Body of pancreas (tissue), 4 donors: Measurements from ENCODE around the gene ZNF136. TPM values are rescaled to one million over a fixed set of nuclear protein-coding genes. Genes with fewer than 3 reads are reported as not detected.
A peak's percentile ranks its signal among the peaks of the same experiment; 100 is the strongest.

Experiments
- ATAC-seq: fragments of 150-250 bp; one replicate; pipeline ENCODE4 v1.9.1; 2016
- DNase-seq, 4 donors: peaks; one replicate each; pipeline ENCODE4 v3.0.0-alpha.2; 2019
- H3K27ac ChIP-seq, 4 donors: fragments of 200-600 bp; sonication (generic); 1 replicate in 3 of 4; 2 replicates in 1 of 4; pipeline versions ENCODE4 v1.5.1 to v1.6.1; 2016 to 2019; ENCODE audit warnings: mild to moderate bottlenecking in 1 of 4, mixed read lengths in 1 of 4, moderate library complexity in 1 of 4
- H3K27me3 ChIP-seq, 2 donors: fragments of 200-600 bp; sonication (generic); one replicate each; pipeline ENCODE4 v1.6.0; 2016; ENCODE audit warnings: mild to moderate bottlenecking in 1 of 2
- H3K36me3 ChIP-seq, 2 donors: fragments of 200-600 bp; sonication (generic); replicated peaks in 1 of 2; 2 replicates each; pipeline ENCODE4 v1.5.1; 2016; ENCODE audit warnings: low read depth in 2 of 2; ENCODE audit not compliant: insufficient read depth in 1 of 2
- H3K4me1 ChIP-seq: fragments of 200-600 bp; sonication (generic); one replicate; pipeline ENCODE4 v1.6.0; 2016
- H3K4me3 ChIP-seq, 2 donors: fragments of 200-600 bp; sonication (generic); 1 replicate in 1 of 2; 2 replicates in 1 of 2; pipeline ENCODE4 v1.5.1; 2016 to 2019
- H3K9me3 ChIP-seq, 3 donors: fragments of 200-600 bp; sonication (generic); 1 replicate in 2 of 3; 2 replicates in 1 of 3; pipeline ENCODE4 v1.5.1; 2016
- POLR2A ChIP-seq, 3 donors: fragments of 450-650 bp; IDR thresholded peaks; one replicate each; pipeline ENCODE4 v1.6.1; 2016; ENCODE audit warnings: antibody characterized with exemption in 3 of 3, mild to moderate bottlenecking in 2 of 3
- WGBS, 2 donors: methylation state at CpG; one replicate each; pipeline ENCODE4 v1.1.5; 2017; 5-methylcytosine and 5-hydroxymethylcytosine counted together
- intact Hi-C: fragments of 100-400 bp; cut with DNase I; formaldehyde crosslinking; loops from one replicate; pipeline ENCODE4 v1.15.1; 2023
- total RNA-seq, 2 donors: library from RNA; depleted of rRNA; stranded (reverse); fragments of >200 nt; gene quantifications; one replicate each; pipeline ENCODE4 v1.1.0, GENCODE V29; 2016
- TF ChIP-seq, protein P1 (sequence below), 7 experiments: fragments of 450-650 bp in 4 of 7; fragments of 200-600 bp in 3 of 7; sonication (generic) in 3 of 7; IDR thresholded peaks; one replicate each; pipeline ENCODE4 v1.5.1; 2016 to 2019; ENCODE audit warnings: antibody characterized with exemption in 7 of 7

The ZNF136 gene
- total RNA-seq, 2 donors from 2014 or later: 3.4 to 4.0 TPM

DNA sequence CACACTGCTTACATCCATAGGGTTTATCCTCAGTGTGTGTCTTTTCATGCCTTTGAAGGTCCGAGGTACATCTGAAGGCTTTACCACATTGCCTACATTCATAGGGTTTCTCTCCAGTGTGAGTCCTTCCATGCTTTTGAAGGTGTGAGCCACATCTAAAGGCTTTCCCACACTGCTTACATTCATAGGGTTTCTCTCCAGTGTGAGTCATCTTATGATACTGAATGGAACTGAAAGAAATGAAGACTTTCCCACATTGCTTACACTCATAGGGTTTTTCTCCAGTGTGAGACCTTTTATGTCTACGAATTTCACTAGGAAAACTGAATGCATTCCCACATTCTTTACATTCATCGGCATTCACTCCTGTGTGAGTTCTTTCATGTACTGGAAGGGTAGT is 29.8 kb upstream of the ZNF136 start:
- no peak for ATAC-seq
- H3K4me3 ChIP-seq: no peak overlapping the region
- 87 to 92% methylated on average over 3 of the region's 3 CpGs for WGBS, 2 donors

DNA sequence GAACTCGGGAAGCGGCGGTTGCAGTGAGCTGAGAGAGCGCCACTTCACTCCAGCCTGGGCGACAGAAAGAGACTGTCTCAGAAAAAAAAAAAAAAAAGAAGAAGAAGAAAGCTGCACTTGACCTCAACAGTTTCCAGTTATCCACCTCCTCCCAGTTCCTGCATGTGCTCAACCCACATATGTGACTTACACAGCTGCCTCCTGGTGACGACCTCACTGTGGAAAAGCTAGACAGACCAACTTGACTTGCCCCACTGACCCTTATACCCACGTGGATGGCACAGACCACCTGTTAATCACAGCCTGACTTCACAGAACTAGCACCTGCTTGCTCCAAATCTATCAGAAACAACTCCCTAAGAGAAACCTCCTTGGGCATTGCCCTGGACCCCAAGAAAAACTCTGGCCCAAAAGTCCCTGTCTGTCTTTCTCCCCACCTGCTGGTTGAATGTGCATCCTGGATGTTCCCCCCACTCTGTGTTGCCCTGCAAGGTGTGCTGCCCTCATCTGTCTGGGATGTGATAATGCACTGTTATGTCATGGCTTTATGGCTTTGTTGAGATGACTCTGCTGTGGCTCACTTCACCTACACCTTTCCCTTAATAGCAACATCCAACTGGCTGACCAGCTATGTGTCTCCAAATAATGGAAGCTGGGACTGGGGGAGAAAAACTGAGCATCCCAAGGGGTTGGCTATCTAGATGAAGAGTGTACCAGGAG is 25.5 kb upstream of the ZNF136 start:
- peaks cover 16 to 18% of the 10 kb centered on the region in 2 donors for H3K36me3 ChIP-seq
- H3K27me3 ChIP-seq: no peaks in the 10 kb centered on the region
- H3K4me1 ChIP-seq: peaks cover 20% of the 10 kb centered on the region
- intact Hi-C loops: loop anchor here (5.0 to 10.0 kb wide), 2 partner anchors 80 to 253 kb away; partner anchors contain the start of gene ZNF69
- no peak overlapping the region for H3K27ac ChIP-seq
- peaks cover 0 to 20% (median 0%) of the 10 kb centered on the region in 3 donors for H3K9me3 ChIP-seq
- TF ChIP-seq, protein P1, sequence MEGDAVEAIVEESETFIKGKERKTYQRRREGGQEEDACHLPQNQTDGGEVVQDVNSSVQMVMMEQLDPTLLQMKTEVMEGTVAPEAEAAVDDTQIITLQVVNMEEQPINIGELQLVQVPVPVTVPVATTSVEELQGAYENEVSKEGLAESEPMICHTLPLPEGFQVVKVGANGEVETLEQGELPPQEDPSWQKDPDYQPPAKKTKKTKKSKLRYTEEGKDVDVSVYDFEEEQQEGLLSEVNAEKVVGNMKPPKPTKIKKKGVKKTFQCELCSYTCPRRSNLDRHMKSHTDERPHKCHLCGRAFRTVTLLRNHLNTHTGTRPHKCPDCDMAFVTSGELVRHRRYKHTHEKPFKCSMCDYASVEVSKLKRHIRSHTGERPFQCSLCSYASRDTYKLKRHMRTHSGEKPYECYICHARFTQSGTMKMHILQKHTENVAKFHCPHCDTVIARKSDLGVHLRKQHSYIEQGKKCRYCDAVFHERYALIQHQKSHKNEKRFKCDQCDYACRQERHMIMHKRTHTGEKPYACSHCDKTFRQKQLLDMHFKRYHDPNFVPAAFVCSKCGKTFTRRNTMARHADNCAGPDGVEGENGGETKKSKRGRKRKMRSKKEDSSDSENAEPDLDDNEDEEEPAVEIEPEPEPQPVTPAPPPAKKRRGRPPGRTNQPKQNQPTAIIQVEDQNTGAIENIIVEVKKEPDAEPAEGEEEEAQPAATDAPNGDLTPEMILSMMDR (IDR thresholded peaks at IDR 0.05): peak in 4 of 7 experiments; percentile 25 to 44 (median 34)
- no peak for TF ChIP-seq POLR2A (IDR thresholded peaks at IDR 0.05)
- 73 to 83% methylated on average over 7 of the region's 7 CpGs for WGBS, 2 donors
- no peak for ATAC-seq
- no peak for DNase-seq
- H3K4me3 ChIP-seq: no peak overlapping the region

More for the DNA sequence above, 29.8 kb upstream of the ZNF136 start:
- TF ChIP-seq POLR2A (IDR thresholded peaks at IDR 0.05): no peak
- TF ChIP-seq, protein P1 (IDR thresholded peaks at IDR 0.05): no peak
- Histone ChIP-seq H3K27ac (no peak overlapping the region), H3K9me3 (peaks cover 0 to 26% (median 0%) of the 10 kb centered on the region in 3 donors), H3K4me1 (no peaks in the 10 kb centered on the region), H3K36me3 (peaks cover 16 to 22% of the 10 kb centered on the region in 2 donors), H3K27me3 (no peaks in the 10 kb centered on the region)
- intact Hi-C loops: loop anchor here (10.0 kb wide), 1 partner anchor 248 kb away; the partner anchor contains the start of gene ZNF69
- DNase-seq: no peak

DNA sequence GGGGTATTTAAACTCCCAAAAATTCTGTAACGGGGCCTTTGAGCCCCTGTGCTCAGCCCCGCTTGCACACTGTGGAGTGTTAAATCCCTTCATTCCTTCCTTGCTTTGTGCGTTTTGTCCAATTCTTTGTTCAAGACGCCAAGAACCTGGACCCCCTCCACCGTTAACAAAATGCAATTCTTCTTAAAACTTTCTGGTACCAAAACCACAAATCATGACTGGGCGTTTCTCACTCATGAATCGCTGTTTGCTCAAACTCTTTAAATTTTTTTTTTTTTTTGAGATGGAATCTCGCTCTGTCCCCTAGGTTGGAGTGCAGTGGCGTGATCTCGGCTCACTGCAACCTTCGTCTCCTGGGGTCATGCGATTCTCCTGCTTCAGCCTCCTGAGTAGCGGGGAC is 23.6 kb upstream of the ZNF136 start:
- DNase-seq: no peak
- Histone ChIP-seq H3K4me3 (peak overlapping the region; percentile 76 to 83), H3K27ac (peak overlapping the region in 3 of 4 donors; percentile 66 to 84 (median 83)), H3K9me3 (peaks cover 0 to 2% (median 0%) of the 10 kb centered on the region in 3 donors), H3K36me3 (peaks cover 0 to 3% of the 10 kb centered on the region in 2 donors), H3K4me1 (peaks cover 20% of the 10 kb centered on the region), H3K27me3 (no peaks in the 10 kb centered on the region)
- intact Hi-C loops: loop anchor here (5.0 to 10.0 kb wide), 2 partner anchors 82 to 254 kb away; partner anchors contain the start of gene ZNF69
- no peak for ATAC-seq
- TF ChIP-seq, protein P1 (IDR thresholded peaks at IDR 0.05): no peak
- no peak for TF ChIP-seq POLR2A (IDR thresholded peaks at IDR 0.05)
- WGBS, 2 donors: 22 to 23% methylated on average over 13 of the region's 13 CpGs

DNA sequence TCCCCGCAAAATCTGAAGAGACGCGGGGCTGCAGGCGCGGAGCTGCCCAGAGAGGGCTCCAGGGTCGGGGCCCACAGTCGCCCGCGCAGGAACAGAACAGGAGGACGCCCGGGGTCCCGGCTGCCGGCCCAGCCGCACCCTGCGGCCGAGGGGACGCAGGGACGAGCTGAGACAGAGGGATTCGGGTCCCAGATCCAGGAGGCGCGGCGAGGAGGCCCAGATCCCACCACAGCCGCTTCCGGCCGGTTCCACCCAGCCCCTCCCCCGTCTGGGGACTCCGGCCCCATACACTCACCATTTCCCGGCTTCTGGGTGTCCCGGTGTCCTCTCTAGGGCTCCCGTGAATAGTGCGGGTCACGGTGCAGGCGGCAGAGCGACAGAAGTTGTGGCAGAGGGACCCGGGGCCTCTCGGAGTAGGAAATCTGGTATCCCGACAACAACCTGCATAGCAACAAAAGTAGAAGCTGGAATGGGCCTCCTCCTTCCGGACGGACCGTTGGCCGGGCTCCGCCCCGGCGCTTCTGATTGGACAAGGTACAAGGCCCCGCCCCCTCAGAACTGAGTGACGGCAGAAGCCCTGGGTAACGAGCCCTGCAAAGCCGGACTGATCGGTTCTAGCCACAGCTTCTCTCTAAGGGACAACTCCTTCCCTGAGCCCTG is 22.9 kb upstream of the ZNF136 start, which contains the start of gene ZNF20:
Gene ZNF20 (minus strand): TSS at position 466 of the 660 bp plus-strand sequence. CDS start 168 bp downstream, at position 298.
- TF ChIP-seq POLR2A (IDR thresholded peaks at IDR 0.05): peak in 2 of 3 donors; percentile 60 to 74
- TF ChIP-seq, protein P1 (IDR thresholded peaks at IDR 0.05): no peak
- DNase-seq: peak; percentile 98 to 99 (median 98)
- H3K27me3 ChIP-seq: no peaks in the 10 kb centered on the region
- no peaks in the 10 kb centered on the region for H3K9me3 ChIP-seq
- no peaks in the 10 kb centered on the region for H3K36me3 ChIP-seq
- WGBS, 2 donors: 0 to 1% methylated on average over 22 to 49 of the region's 49 CpGs
- intact Hi-C loops: loop anchor here (5.0 to 10.0 kb wide), 2 partner anchors 83 to 255 kb away; partner anchors contain the start of gene ZNF69
- peaks cover 20% of the 10 kb centered on the region for H3K4me1 ChIP-seq
- H3K4me3 ChIP-seq: peak within 1 kb of the TSS; percentile 76 to 83
- H3K27ac ChIP-seq: peak within 1 kb of the TSS; percentile 66 to 84 (median 76)
- ATAC-seq: peak; percentile 99
